ENCODE measurements around the gene EIF4EBP2.

The EIF4EBP2 gene

DNA sequence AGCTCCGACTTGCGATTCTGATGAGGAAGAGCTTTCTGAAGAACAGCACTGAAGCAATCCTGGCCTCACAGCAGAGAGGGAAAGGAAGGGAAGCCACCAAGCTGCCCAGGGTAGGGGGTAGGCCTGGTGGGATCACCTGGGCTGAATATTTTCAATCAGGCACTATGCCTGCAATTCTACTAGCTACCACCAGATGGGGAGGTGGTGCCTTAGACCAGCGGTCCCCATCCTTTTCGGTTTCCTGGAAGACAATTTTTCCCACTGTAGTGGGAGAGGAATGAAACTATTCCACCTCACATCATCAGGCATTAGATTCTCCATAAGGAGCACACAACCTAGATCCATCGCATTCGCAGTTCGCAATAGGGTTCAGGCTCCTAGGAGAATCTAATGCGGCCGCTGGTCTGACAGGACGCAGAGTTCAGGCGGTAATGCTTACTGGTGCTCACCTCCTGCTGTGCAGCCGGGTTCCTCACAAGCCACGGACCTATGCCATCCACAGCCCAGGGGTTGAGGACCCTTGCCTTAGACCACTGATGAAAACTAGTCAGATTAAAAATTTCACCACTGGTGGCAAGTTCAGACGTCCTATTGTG, 24.3 kb upstream of the EIF4EBP2 start:
- no peak for DNase-seq

DNA sequence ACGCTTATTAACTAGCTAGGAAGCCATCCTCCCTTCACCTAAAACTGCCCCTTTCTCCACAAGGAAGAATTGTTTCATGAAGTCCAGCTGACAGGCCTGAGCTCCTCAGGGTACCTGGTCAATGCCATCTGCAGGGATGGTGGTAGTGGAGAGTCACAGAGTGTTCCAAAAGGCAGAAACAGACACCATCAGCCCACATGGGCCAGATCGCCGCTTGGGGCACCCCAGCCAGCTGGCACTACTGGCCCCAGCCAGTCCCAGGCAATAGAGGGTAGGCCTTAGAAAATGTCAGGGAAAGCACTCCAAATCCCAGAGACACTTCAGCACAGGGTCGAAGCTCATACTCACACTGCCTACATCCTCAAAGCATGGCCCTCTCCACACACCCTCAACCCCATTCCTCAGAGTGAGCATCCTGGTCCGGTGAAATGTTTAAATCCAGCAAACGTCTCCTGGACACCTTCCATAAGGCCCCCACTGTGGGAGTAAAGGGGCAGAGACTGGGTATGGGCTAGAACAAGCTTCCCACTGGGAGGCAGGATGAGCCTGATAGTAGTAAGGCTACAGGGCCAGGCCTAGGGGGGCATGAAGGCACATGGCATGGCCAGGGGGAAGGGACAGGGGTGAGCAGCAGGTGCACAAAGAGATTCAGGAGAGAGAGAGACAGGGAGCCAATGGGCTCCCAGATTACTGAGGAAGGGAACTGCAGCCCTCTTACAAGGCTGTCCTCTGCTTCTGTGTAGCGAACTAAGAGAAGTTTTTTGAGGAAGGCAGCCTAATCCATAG, 23.4 kb upstream of the EIF4EBP2 start:
- DNase-seq: no peak

DNA sequence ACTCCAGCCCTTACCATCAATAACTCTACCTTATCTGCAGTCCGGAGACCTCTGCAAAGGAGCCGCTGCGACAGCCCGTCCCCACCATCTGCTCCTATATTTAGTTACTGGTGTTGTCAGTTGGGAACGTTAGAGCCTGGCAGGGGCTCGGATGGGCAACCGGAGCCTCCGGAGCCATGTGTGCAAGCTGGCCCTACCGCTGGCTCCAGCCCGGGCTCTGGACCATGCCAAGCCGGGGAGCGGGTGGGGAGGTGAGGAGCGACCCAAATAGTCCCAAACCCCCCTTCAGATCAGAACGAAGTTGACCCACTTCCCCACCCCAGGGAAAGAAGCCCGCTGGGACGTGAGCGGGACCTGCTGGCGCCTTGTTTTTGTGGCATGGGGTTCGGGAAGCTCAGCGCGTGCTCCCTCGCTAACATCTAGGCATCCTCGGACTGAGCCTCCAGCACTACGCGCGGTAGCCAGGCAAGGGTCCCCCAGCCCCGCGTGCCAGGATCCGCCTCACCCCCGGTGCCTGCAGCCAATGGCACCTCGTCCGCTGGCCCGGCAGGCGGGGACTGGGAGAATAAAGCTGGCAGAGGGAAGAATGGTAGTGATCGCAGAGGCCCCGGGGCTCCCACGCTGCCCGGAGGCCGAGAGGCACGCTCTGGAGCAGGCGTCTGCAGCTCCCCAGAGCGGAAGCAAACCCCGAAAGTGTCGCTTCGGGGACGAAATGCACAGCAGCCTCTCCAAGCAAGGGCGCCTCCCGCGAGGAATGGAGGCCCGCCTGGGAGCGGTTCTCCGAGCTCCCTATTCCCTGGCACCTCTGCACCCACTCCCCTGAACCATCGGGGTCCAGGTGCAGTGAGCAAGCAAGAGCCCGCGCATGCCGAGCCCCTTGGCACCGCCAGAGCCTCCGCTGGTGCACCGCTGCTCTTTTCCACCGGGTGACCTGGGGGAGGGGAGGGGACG, 22.2 kb upstream of the EIF4EBP2 start:
- peak; percentile 50 for DNase-seq

DNA sequence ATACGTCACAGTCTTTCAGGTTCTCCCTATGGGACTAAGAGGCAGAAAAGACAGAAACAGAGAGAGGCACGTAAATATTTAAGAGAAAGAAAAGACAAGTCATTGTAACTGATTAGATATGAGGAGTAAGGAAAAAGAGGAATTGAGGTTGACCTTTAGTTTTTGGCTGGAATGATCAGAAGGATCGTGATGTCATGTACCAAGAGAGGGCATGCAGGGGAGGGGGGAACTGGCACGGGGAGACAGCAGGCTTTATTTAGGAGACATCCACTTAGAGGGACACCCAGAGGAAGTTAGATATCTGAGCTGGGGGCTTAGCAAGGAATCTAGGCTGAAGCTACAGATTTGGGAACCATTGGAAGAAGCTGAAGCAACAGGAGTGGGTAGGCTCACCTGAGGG, 12.3 kb upstream of the EIF4EBP2 start:
- no peak for DNase-seq

DNA sequence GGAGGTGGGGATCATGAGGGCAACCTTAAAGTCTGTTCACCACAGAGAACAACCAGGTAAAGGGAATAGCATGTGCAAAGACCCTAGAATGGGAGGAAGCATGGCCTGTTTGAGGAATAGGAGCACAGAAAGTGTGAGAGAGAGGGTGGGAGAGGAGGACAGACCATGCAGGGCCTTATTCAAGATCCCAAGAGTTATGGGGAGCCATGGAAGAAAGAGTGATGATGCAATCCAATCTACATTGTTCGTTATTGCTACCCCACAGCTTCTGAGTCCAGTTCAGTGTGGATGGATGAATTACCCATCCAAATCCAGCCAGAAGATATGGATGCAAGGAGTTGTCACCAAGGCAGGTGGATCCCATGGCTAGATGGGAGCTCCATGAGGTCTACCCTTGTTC, 7.8 kb upstream of the EIF4EBP2 start:
- no peak for DNase-seq

DNA sequence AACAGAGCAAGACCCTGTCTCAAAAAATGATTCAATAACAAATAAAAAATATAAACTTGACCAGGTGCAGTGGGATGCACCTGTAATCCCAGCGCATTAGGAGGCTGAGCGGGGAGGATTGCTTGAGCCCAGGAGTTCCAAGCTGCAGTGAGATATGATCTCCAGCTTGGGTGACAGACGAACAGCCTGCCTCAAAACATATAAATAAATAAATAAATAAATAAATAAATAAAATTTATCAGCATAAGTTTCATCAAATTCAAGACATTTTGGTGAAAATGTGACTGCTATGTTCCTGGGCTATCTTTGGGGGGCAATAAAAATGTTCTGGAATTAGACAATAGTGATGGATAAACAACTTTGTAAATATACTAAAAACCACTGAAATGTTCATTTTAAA, 4.8 kb upstream of the EIF4EBP2 start:
- DNase-seq: no peak

DNA sequence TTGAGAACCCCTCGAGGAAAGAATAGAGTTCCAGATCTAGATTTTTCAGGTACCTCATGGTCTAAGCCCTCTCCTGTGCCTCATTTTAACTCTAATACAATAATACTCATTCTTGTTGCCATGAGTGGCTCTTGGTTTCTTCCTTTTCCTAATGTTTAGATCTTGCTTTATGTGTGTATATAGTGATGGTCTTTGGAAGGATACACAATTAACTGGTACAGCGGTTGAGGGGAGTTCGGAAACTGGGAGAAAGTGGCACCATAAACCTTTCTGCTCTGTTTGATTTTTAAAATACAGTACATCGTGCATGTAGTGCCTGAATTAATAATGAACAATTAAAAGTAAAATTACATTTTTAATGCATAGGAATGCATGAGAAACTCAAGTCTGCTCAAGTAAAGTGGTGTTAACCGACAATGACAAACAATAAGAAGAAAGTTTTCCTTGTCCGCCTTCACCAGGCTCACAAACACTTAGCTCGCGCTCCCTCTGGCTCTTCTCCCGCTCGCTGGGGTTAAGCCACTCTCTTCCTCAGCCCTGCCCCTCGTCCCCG, 386 bp upstream of the EIF4EBP2 start:
- DNase-seq: no peak

DNA sequence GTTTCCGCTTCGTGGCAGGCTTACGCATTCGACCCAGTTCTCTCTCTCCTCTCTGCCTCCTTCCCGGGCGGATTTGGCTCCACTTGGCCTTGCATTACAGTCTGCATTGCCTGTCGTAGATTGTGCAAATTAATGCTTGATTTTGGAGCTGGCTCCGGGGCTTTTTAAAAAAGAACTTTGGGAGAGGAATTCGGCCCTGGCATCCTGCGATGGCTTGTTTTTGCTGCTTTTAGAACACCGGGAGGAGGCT, 767 bp downstream of the EIF4EBP2 start:
- DNase-seq: peak; percentile 36

DNA sequence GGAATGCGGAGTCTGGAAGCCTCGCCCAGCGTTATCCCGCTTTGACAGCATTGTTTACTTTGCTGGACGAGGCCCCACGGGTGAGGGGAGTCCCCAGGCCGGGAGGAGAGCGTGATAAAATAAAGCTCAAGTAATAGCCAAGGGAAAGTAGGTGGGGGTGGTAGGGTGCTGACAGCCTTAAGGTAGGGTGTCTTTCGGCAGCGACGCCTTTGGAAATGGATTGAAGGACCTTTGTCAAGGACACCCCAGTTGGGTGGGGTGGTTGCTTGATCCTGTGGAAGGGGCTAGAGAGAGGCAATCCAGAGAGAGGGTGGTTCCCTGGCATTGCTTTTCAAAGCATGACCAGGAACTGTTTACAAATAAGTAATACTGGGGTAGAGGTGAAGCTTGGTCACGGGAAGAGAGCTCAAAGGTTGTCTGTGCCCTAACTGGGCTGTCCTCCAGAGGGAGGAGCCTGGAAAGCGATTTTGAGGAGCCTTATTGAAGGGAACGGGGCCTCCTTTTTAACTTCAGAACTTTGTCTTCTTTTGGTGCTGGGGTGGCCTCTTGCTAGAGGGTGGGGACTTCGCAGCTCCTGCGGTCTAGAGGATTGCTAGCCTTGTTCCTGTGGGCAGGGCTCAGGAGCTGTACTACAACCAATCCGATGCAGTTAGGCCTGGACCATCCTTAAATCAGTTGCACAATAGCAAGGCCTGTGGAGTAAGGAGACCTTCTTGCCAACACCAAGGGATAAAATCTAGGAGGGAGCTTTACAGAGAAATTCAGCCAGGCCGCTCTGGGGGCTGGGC, 1.3 kb downstream of the EIF4EBP2 start:
- peak; percentile 54 for DNase-seq

DNA sequence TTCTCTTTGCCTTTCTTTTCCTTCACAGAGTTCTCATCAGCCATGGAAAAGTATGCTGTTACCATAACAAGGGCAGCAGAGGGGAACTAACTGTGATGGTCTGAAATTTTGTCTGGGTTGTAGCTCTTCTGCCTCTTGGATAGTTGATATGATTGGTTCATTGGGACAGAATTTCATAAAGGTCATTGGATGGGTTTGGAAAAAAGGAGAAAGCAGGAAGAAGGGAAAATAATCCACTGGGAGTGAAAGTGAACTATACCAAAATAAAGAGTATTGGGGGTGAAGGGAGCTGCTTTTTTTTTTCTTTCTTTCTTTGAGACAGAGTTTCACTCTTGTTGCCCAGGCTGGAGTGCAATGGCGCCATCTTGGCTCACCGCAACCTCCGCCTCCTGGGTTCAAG, 5.8 kb downstream of the EIF4EBP2 start:
- no peak for DNase-seq

DNA sequence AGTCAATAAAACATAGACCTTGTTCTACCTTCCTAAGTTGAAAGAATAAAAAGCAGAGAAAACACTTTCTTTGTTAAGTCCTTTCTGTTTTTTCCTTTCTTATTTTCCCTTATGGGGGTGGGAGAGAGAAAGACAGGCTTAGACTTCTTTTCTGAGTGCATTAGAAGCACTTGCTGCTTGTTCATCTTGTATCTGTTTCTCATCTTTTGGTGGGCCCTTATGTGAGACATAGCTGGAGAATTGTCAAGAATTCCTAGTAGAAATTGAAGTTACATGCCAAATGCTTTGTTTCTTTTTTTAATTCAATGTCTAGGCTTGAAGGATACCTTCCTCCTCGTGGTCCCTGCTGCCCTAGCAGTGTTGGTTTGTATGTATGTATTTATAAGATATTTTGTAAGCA, 6.7 kb downstream of the EIF4EBP2 start:
- DNase-seq: no peak

DNA sequence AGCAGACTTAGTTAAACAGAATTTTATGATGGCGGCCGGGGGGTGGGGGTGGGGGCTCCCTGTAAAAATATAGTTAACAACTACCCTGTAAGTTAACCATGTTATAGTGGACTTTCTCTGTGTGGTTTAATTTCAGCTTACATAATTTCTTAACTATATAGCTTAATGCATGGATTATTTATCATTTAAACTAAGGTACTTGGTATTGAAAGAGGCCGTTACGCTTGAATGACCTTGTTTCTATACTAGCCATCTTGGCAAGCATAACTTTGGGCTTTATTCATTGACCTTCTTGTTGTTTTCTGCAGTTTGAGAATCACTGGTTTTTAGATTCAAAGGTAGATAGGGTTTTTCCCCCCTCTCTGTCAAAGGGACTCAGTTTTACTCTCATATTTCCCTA, 8.4 kb downstream of the EIF4EBP2 start:
- DNase-seq: no peak

DNA sequence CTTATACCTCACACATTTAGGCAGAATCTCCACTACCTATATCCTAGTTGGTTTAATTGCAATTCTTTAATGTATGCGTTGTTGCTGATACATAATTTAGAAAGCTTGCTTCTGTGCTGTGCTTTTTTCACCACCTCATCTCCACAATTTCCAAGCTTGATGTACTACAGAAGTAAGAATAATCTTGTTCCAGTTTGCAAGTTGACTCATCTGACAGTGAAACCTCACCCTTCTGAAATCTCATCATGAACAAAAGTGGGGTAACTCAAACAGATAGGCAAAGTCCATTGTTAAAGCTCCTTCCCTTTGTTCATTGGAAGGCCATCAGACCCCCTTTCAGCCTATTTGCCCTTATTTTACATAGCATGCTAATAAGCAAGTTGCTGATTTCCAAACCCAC, 13.6 kb downstream of the EIF4EBP2 start:
- DNase-seq: no peak

DNA sequence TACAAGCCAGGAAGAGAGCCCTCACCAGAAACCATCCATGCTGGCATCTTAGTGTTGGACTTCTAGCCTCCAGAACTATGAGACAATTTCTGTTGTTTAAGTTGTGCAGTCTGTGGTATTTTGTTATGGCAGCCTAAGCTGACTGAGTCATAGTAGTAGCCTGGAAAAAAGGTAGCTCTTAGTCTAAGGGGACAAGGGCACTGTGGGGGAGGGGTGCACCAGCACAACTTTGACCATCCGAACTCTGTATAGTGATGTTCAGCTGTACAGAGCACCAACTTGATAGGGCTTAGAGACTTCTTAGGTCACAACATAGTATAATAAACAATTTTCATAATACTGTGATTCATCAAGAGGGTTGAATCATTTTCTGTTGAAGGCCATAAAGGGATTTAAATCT, 14.3 kb downstream of the EIF4EBP2 start:
- DNase-seq: no peak

DNA sequence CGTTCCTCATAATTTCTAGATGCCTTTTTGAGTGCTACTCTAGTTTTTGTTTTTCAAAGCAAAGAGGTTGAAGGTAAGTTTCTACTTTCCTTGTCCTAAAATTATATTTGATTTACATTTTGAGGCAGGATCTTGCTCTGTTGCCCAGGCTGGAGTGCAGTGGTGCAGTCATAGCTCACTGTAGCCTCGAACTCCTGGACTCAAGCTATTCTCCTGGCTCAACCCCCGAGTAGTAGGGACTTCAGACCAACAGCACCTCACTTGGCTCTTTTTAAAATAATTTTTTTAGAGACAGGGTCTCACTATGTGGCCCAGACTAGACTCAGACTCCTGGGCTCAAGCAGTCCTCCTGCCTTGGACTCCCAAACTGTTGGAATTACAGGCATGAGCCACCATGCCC, 14.8 kb downstream of the EIF4EBP2 start:
- no peak for DNase-seq

DNA sequence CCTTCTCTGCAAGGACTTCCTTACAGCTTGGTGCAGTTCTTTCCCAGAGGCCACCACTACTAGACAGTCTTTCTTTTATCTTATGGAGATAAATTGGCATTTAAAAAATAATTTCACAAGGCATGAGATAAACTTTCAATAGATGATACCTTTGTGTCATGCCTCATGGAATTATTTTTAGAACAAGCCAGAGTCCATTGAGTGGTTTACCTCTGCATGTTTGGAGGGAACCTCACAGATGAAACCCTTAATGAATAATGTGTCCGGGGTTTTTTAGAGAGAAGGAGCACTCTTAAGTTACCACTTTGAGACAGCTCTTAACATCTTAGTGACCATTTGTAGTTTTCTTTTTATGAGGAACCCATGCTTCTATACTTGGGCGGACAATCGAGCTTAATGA, 20.4 kb downstream of the EIF4EBP2 start:
- no peak for DNase-seq

DNA sequence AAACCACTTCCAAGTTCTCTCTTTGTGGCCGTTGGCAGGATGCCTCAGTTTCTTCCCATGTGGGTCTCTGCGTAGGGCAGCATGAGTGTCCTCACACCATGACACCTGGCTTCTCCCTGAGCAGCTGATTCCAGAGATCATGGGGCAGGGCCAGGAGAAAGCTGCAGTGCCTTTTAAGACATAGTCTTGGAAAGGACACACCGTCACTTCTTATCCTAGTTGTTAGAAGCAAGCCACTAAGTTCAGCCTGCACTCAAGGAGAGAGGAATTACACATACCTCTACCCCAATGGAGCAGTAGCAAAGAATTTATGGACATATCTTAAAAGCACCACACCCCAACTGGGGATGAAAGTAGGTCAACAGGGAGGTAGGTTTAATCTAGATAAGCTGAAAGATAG, 21.2 kb downstream of the EIF4EBP2 start:
- DNase-seq: no peak

DNA sequence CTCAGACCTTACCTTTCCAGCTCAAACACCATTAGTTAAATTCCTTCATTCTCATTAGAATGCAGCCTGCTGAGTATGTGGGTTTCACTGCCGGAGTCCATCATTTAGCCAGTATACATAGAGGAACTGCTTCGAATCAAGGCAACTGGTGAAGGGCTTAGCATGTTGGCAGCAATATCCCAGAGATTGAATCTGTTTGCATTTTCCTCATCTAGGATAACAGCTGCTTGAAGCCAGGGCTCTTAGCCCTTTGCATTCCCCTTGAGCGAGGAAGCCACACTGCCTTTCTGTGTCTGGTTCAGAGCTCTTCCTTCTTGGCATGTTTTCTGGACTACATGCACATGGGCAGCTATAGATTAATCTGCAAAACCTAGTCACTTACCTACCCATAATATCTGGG, 22.9 kb downstream of the EIF4EBP2 start:
- no peak for DNase-seq

DNA sequence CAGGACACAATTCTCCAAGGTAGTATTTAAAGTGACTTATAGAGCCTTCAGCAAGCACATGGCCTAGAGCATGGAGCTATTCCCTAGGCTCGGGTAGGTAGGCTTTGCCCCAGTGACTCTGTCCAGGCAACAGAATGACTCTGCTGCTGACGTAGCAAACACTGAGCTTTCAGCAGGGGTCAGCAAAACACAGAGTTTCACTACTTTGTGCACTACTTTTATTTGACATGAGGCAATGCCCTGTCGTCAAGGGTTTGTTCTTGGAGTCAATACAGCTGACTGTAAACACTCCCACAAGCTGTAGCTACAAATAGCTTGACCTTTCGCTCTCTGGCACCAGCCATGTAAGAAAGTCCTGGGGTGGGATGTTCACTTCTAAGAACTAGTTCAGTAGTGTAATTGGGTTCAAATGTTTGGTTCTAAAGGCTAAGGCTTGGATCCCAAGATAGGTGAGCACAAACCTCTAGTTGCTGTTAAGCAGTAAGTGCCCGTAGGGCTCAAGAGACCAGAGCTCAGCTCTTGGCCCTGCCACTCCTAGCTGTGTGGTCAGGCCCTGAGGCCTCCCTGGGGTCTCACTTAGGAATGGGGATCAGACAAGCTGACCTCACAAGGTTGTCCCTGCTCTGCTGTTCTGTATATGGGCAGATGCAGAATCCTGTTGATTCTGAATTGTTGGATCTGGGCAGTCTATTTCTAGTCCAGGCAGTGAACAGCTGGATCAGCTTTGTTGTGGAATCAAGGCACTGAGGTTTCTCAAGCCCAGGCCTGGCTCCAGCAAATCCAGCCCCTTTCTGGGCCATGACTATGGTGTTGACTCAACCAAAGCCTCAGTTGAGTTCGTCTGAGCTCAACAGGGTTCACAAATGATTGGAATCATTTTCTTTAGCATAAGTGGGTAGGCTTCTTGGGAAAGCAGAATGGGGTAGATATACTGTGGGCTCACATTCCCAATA, 26.8 kb downstream of the EIF4EBP2 start:
- DNase-seq: peak; percentile 88

DNA sequence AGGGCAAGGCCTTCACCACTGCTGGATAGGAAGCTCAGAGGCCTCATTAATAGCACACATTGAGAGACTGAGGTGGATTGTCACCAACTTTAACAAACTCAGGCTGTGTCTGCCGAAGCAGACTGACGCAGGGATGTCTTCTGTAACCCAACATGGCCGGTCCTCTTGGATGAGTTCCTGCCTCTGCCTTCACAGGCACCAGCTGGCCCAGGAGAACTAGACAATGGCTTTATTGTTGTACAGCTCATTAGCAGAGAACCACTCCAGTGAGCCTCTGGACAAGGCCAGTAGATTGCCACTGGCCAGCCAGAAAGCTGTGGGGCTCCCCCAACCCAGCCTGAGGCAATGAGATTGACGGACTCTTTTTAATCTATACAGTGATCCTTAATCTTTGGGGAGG, 28.2 kb downstream of the EIF4EBP2 start:
- DNase-seq: no peak

DNA sequence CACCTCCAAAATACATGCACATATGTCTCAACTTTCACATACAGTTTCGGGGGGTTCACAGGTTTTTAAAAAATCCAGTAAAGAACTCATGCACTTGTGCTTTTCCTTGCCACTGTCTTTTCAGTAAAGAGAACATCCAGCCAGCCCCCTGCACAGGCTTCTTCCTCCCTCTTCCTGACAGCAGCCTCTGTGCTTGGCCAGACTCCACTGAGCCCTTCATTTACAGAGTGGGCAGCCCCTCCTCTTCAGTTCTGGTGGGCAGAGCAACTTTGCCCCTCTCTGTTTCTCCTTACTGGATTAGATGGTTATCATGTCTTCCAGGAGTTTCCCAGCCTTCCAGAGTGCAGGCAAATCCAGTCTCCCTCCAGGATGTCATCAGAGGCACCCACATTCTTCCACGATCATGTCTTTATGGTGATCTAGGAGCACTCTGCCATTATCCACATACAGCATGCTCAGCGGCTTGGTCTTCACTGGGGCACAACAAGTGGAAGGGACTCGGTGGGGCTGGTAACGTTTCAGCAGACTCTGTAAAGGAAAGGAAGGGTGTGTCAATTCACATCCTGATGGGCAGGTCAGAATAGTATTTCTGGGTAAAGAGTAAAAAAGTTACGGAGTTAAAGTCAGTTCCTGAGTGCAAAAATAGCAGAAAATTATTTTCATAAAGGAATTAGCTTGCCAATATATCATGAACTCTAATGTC, 28.8 kb downstream of the EIF4EBP2 start:
- DNase-seq: no peak
